HepG2 (cell line): Measurements from ENCODE around the gene TTLL11. TPM values are rescaled to one million over a fixed set of nuclear protein-coding genes. Genes with fewer than 3 reads are reported as not detected.

ENCODE experiments used
- BCL3 ChIP-seq: sonication (generic); formaldehyde crosslinking; IDR thresholded peaks from 2 replicates; pipeline ENCODE4 v1.5.1; 2020; ENCODE audit warnings: mild to moderate bottlenecking, missing genetic modification reagents, moderate library complexity
- CC2D1A ChIP-seq: sonication (generic); formaldehyde crosslinking; IDR thresholded peaks from 2 replicates; pipeline ENCODE4 v1.8.1; 2023; ENCODE audit warnings: mild to moderate bottlenecking, missing genetic modification reagents
- CEBPG ChIP-seq: IDR thresholded peaks from 2 replicates; pipeline ENCODE4 v1.6.1; 2016
- FIP1L1 ChIP-seq: fragments of 200-400 bp; formaldehyde crosslinking; IDR thresholded peaks from 2 replicates; pipeline ENCODE4 v1.6.1; 2018; ENCODE audit warnings: low read depth, mild to moderate bottlenecking, low read length, moderate library complexity, borderline replicate concordance; ENCODE audit not compliant: insufficient read depth
- GZF1 ChIP-seq: sonication (generic); formaldehyde crosslinking; IDR thresholded peaks from 2 replicates; pipeline ENCODE4 v1.5.1; 2020; ENCODE audit warnings: mild to moderate bottlenecking, missing genetic modification reagents
- HOMEZ ChIP-seq: IDR thresholded peaks from 2 replicates; pipeline ENCODE4 v1.6.1; 2016; ENCODE audit warnings: low read depth
- JUN ChIP-seq: sonication (generic); formaldehyde crosslinking; IDR thresholded peaks from 2 replicates; pipeline ENCODE4 v1.4.0; 2020; ENCODE audit warnings: mild to moderate bottlenecking, missing genetic modification reagents
- MTA1 ChIP-seq: sonication (generic); formaldehyde crosslinking; IDR thresholded peaks from 2 replicates; pipeline ENCODE4 v1.4.0; 2020; ENCODE audit warnings: missing genetic modification reagents, mild to moderate bottlenecking, borderline replicate concordance
- NPAS2 ChIP-seq: sonication (generic); formaldehyde crosslinking; IDR thresholded peaks from 2 replicates; pipeline ENCODE4 v1.8.0; 2022; ENCODE audit warnings: mild to moderate bottlenecking, missing genetic modification reagents, borderline replicate concordance
- RARA ChIP-seq: IDR thresholded peaks from 2 replicates; pipeline ENCODE4 v1.6.1; 2016; ENCODE audit warnings: missing genetic modification reagents, missing compliant biosample characterization
- RXRA ChIP-seq: sonication (generic); formaldehyde crosslinking; IDR thresholded peaks from 2 replicates; pipeline ENCODE4 v1.5.1; 2020; ENCODE audit warnings: missing genetic modification reagents
- XRCC5 ChIP-seq: fragments of 200-400 bp; formaldehyde crosslinking; optimal IDR thresholded peaks from 2 replicates; pipeline ENCODE3; 2017; ENCODE audit warnings: mild to moderate bottlenecking, low read length
- ZBTB3 ChIP-seq: sonication (generic); formaldehyde crosslinking; IDR thresholded peaks from 2 replicates; pipeline ENCODE4 v1.4.0; 2020; ENCODE audit warnings: low read depth, mild to moderate bottlenecking, moderate library complexity, missing genetic modification reagents, borderline replicate concordance
- ZFX ChIP-seq: sonication (generic); formaldehyde crosslinking; IDR thresholded peaks from 2 replicates; pipeline ENCODE4 v1.4.0; 2020; ENCODE audit warnings: mild to moderate bottlenecking, low read depth, missing genetic modification reagents, moderate library complexity
- ZNF136 ChIP-seq: sonication (generic); formaldehyde crosslinking; IDR thresholded peaks from 2 replicates; pipeline ENCODE4 v1.8.1; 2022; ENCODE audit warnings: low read depth, mild to moderate bottlenecking, moderate library complexity, missing genetic modification reagents
- ZNF17 ChIP-seq: sonication (generic); formaldehyde crosslinking; IDR thresholded peaks from 2 replicates; pipeline ENCODE4 v1.5.0; 2020; ENCODE audit warnings: mild to moderate bottlenecking, missing genetic modification reagents
- ZNF75D ChIP-seq: sonication (generic); formaldehyde crosslinking; IDR thresholded peaks from 2 replicates; pipeline ENCODE4 v1.8.1; 2023; ENCODE audit warnings: missing genetic modification reagents, mild to moderate bottlenecking, borderline replicate concordance
- polyA plus RNA-seq, 8 experiments: library from polyadenylated mRNA; depleted of rRNA in 3 of 8; stranded (reverse) in 7 of 8; unstranded in 1 of 8; fragments of >200 nt; fragmentation: Illumina TruSeq in 4 of 8; extraction: Trizol in 4 of 8; gene quantifications; 2 replicates each; pipeline versions ENCODE4 v1.2.1 to v1.2.3, GENCODE V29; 2011 to 2016; ENCODE audit warnings: low read depth in 4 of 8, missing spikeins in 1 of 8, mixed read lengths in 1 of 8; ENCODE audit not compliant: insufficient read depth in 1 of 8
- total RNA-seq, 5 experiments: library from RNA; depleted of rRNA; stranded (reverse); fragments of >200 nt; fragmentation: Illumina TruSeq; extraction: Trizol; gene quantifications; 2 replicates each; pipeline ENCODE4 v1.2.3, GENCODE V29; 2016; ENCODE audit warnings: low read depth in 1 of 5
- TF ChIP-seq, protein P1 (sequence below): sonication (generic); formaldehyde crosslinking; IDR thresholded peaks from 2 replicates; pipeline ENCODE4 v1.5.1; 2020; ENCODE audit warnings: mild to moderate bottlenecking, missing genetic modification reagents
- TF ChIP-seq, protein P2 (sequence below): sonication (generic); formaldehyde crosslinking; IDR thresholded peaks from 2 replicates; pipeline ENCODE4 v1.4.0; 2020; ENCODE audit warnings: missing genetic modification reagents, borderline replicate concordance
- TF ChIP-seq, protein P3 (sequence below): sonication (generic); formaldehyde crosslinking; IDR thresholded peaks from 2 replicates; pipeline ENCODE4 v1.4.0; 2020; ENCODE audit warnings: missing genetic modification reagents, mild to moderate bottlenecking, borderline replicate concordance

Gene TTLL11
- total and polyA plus RNA-seq, 2 of the 13 experiments (the other 11 are each of a cell fraction or from before 2014, with no cell fraction given): 4.5 to 5.2 TPM

- TF ChIP-seq BCL3: no peak
- no peak for TF ChIP-seq FIP1L1
- no peak for TF ChIP-seq ZNF136
- TF ChIP-seq, protein P1, sequence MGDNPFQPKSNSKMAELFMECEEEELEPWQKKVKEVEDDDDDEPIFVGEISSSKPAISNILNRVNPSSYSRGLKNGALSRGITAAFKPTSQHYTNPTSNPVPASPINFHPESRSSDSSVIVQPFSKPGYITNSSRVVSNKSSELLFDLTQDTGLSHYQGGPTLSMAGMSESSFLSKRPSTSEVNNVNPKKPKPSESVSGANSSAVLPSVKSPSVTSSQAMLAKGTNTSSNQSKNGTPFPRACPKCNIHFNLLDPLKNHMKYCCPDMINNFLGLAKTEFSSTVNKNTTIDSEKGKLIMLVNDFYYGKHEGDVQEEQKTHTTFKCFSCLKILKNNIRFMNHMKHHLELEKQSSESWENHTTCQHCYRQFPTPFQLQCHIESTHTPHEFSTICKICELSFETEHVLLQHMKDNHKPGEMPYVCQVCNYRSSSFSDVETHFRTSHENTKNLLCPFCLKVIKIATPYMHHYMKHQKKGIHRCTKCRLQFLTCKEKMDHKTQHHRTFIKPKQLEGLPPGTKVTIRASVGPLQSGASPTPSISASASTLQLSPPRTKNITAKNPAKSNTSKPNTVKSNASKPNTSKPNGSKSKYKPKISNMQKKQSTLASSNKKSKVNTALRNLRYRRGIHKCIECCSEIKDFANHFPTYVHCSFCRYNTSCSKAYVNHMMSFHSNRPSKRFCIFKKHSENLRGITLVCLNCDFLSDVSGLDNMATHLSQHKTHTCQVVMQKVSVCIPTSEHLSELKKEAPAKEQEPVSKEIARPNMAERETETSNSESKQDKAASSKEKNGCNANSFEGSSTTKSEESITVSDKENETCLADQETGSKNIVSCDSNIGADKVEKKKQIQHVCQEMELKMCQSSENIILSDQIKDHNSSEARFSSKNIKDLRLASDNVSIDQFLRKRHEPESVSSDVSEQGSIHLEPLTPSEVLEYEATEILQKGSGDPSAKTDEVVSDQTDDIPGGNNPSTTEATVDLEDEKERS (CRISPR knock-in tag): 0 out of 2 replicates have a peak, but pooled peaks have one; percentile 7
- no peak for TF ChIP-seq MTA1 (CRISPR knock-in tag)
- no peak; the same call in 1 of the 2 replicates for TF ChIP-seq JUN (CRISPR knock-in tag)
- no peak for TF ChIP-seq NPAS2 (CRISPR knock-in tag)
- peak; percentile 18; the same call in 1 of the 2 replicates for TF ChIP-seq CEBPG
- TF ChIP-seq ZBTB3 (CRISPR knock-in tag): no peak
- peak; percentile 21 for TF ChIP-seq XRCC5
- TF ChIP-seq, protein P2, sequence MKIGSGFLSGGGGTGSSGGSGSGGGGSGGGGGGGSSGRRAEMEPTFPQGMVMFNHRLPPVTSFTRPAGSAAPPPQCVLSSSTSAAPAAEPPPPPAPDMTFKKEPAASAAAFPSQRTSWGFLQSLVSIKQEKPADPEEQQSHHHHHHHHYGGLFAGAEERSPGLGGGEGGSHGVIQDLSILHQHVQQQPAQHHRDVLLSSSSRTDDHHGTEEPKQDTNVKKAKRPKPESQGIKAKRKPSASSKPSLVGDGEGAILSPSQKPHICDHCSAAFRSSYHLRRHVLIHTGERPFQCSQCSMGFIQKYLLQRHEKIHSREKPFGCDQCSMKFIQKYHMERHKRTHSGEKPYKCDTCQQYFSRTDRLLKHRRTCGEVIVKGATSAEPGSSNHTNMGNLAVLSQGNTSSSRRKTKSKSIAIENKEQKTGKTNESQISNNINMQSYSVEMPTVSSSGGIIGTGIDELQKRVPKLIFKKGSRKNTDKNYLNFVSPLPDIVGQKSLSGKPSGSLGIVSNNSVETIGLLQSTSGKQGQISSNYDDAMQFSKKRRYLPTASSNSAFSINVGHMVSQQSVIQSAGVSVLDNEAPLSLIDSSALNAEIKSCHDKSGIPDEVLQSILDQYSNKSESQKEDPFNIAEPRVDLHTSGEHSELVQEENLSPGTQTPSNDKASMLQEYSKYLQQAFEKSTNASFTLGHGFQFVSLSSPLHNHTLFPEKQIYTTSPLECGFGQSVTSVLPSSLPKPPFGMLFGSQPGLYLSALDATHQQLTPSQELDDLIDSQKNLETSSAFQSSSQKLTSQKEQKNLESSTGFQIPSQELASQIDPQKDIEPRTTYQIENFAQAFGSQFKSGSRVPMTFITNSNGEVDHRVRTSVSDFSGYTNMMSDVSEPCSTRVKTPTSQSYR (CRISPR knock-in tag): no peak
- TF ChIP-seq CC2D1A (CRISPR knock-in tag): 0 out of 2 replicates have a peak, but pooled peaks have one; percentile 40
- TF ChIP-seq ZNF75D (CRISPR knock-in tag): no peak
- TF ChIP-seq ZNF17 (CRISPR knock-in tag): no peak
- no peak for TF ChIP-seq GZF1 (CRISPR knock-in tag)
- peak; percentile 51; the same call in 1 of the 2 replicates for TF ChIP-seq ZFX (CRISPR knock-in tag)
- TF ChIP-seq RXRA: no peak
- TF ChIP-seq, protein P3, sequence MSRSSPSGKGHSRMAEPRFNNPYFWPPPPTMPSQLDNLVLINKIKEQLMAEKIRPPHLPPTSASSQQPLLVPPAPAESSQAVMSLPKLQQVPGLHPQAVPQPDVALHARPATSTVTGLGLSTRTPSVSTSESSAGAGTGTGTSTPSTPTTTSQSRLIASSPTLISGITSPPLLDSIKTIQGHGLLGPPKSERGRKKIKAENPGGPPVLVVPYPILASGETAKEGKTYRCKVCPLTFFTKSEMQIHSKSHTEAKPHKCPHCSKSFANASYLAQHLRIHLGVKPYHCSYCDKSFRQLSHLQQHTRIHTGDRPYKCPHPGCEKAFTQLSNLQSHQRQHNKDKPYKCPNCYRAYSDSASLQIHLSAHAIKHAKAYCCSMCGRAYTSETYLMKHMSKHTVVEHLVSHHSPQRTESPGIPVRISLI (CRISPR knock-in tag): no peak; the same call in 1 of the 2 replicates
- 0 out of 2 replicates have a peak, but pooled peaks have one; percentile 11 for TF ChIP-seq RARA (CRISPR knock-in tag)
- TF ChIP-seq HOMEZ: peak; percentile 71
These were observed 117.3 kb downstream of the TTLL11 start (continued) for GRCh38 chr9:121975801-121976277.
